DND-41 (cell line): ENCODE measurements around the gene ARHGEF6.
A peak's percentile ranks its signal among the peaks of the same experiment; 100 is the strongest.

ENCODE experiments used
- ATAC-seq: fragments of 200-7000 bp; cut with Tn5 transposase; 3 replicates; pipeline ENCODE4 v1.9.1; 2021; ENCODE audit warnings: low read depth; ENCODE audit not compliant: insufficient read depth
- DNase-seq: peaks from one replicate; pipeline ENCODE4 v3.0.0-alpha.2; 2020
- H2AFZ ChIP-seq: 2 replicates; pipeline ENCODE4 v1.6.0; 2012; ENCODE audit warnings: low read depth, low read length
- H3K27ac ChIP-seq: 2 replicates; pipeline ENCODE4 v1.5.1; 2012; ENCODE audit warnings: low read length, inconsistent platforms
- H3K27me3 ChIP-seq: fragments of 200-600 bp; sonication (generic); 2 replicates; pipeline ENCODE4 v1.6.0; 2012; ENCODE audit warnings: low read length, mild to moderate bottlenecking, inconsistent platforms; ENCODE audit not compliant: insufficient read depth, poor library complexity
- H3K36me3 ChIP-seq: 2 replicates; pipeline ENCODE4 v1.5.1; 2012; ENCODE audit warnings: low read length, inconsistent platforms; ENCODE audit not compliant: insufficient read depth
- H3K4me1 ChIP-seq: 2 replicates; pipeline ENCODE4 v1.5.1; 2012; ENCODE audit warnings: mild to moderate bottlenecking, low read length; ENCODE audit not compliant: insufficient read depth
- H3K4me2 ChIP-seq: 2 replicates; pipeline ENCODE4 v1.6.0; 2012; ENCODE audit warnings: mild to moderate bottlenecking, moderate library complexity, low read length, inconsistent platforms; ENCODE audit not compliant: insufficient read depth
- H3K4me3 ChIP-seq, 2 experiments: fragments of 200-600 bp in 1 of 2; shearing (Covaris generic) in 1 of 2; 2 replicates each; pipeline ENCODE4 v1.5.1; 2012 to 2016; ENCODE audit warnings: inconsistent platforms in 2 of 2, low read length in 2 of 2, mild to moderate bottlenecking in 2 of 2, low read depth in 1 of 2, moderate library complexity in 1 of 2
- H3K79me2 ChIP-seq: 2 replicates; pipeline ENCODE4 v1.6.0; 2012; ENCODE audit warnings: low read length, inconsistent platforms; ENCODE audit not compliant: insufficient read depth
- H3K9ac ChIP-seq: 2 replicates; pipeline ENCODE4 v1.6.0; 2012; ENCODE audit warnings: low read depth, mild to moderate bottlenecking, inconsistent platforms, low read length, moderate library complexity
- H3K9me3 ChIP-seq: 2 replicates; pipeline ENCODE4 v1.5.1; 2012; ENCODE audit warnings: low read length, moderate library complexity, mild to moderate bottlenecking, inconsistent platforms; ENCODE audit not compliant: insufficient read depth, severe bottlenecking
- H4K20me1 ChIP-seq: 2 replicates; pipeline ENCODE4 v1.6.0; 2012; ENCODE audit warnings: low read length; ENCODE audit not compliant: insufficient read depth
- EZH2 ChIP-seq: IDR thresholded peaks from 3 replicates; pipeline ENCODE4 v1.6.1; 2012; ENCODE audit warnings: borderline replicate concordance, low read depth, mild to moderate bottlenecking, moderate library complexity, low read length, inconsistent platforms; ENCODE audit not compliant: severe bottlenecking
- TF ChIP-seq, protein P1 (sequence below): IDR thresholded peaks from 2 replicates; pipeline ENCODE4 v1.5.1; 2012; ENCODE audit warnings: borderline replicate concordance, low read length, moderate library complexity, mild to moderate bottlenecking; ENCODE audit not compliant: poor library complexity, severe bottlenecking; ENCODE audit errors: extremely low read depth

Gene ARHGEF6

DNA sequence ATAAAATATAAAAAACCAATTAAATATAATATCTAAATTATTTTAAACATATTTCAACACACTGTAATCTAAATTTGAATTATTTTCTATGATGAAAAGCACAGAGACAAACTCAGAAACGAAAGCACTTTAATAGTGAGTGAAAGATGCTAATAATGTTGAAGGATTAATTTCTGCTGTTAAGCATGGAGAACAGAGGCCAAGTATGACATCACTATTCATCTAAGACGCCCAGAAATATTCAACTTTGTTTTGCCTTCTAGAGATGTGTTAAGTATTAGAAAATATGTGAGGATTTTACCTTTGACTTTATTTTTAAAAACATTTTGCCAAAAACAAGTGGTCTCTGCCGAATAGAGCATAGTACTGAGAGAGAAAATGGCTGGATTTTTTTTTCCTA, 19.3 kb downstream of the ARHGEF6 start:
- Histone ChIP-seq H3K4me1 (peaks cover 30% of the 10 kb centered on the region), H4K20me1 (peaks cover 48% of the 10 kb centered on the region), H2AFZ (no peak overlapping the region), H3K9ac (no peak overlapping the region), H3K4me3 (no peak overlapping the region), H3K9me3 (no peaks in the 10 kb centered on the region), H3K27me3 (no peaks in the 10 kb centered on the region), H3K36me3 (peaks cover 18% of the 10 kb centered on the region), H3K79me2 (peaks cover 82% of the 10 kb centered on the region), H3K4me2 (no peak overlapping the region), H3K27ac (no peak overlapping the region)
- no peak for ATAC-seq
- DNase-seq = no peak
- no peak for TF ChIP-seq EZH2

DNA sequence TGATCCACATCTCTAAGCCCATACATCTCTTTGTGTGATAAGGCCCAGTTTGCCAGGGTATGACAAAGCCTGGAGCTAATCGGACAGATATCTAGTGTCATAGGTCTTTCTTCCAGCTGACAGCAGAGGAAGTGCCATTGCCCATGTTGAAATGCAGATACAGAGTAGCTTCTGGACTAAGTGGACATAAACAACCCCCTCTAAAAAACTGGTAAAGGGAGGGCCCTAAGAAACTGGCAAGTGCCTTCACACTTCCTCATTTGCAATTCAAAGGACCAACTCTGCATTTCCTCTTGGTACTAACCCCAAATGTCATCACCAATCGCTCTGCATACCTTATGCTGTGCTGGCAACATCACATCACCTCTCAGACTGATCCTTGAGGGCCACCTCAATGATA, 20.8 kb downstream of the ARHGEF6 start:
- Histone ChIP-seq H4K20me1 (peaks cover 44% of the 10 kb centered on the region), H2AFZ (no peak overlapping the region), H3K4me2 (no peak overlapping the region), H3K9ac (no peak overlapping the region), H3K4me1 (peaks cover 38% of the 10 kb centered on the region), H3K36me3 (peaks cover 16% of the 10 kb centered on the region), H3K27ac (no peak overlapping the region), H3K79me2 (peaks cover 83% of the 10 kb centered on the region), H3K27me3 (no peaks in the 10 kb centered on the region), H3K9me3 (no peaks in the 10 kb centered on the region), H3K4me3 (no peak overlapping the region)
- ATAC-seq (no peak), DNase-seq (no peak)
- TF ChIP-seq EZH2 = no peak
- TF ChIP-seq, protein P1, sequence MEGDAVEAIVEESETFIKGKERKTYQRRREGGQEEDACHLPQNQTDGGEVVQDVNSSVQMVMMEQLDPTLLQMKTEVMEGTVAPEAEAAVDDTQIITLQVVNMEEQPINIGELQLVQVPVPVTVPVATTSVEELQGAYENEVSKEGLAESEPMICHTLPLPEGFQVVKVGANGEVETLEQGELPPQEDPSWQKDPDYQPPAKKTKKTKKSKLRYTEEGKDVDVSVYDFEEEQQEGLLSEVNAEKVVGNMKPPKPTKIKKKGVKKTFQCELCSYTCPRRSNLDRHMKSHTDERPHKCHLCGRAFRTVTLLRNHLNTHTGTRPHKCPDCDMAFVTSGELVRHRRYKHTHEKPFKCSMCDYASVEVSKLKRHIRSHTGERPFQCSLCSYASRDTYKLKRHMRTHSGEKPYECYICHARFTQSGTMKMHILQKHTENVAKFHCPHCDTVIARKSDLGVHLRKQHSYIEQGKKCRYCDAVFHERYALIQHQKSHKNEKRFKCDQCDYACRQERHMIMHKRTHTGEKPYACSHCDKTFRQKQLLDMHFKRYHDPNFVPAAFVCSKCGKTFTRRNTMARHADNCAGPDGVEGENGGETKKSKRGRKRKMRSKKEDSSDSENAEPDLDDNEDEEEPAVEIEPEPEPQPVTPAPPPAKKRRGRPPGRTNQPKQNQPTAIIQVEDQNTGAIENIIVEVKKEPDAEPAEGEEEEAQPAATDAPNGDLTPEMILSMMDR = no peak

DNA sequence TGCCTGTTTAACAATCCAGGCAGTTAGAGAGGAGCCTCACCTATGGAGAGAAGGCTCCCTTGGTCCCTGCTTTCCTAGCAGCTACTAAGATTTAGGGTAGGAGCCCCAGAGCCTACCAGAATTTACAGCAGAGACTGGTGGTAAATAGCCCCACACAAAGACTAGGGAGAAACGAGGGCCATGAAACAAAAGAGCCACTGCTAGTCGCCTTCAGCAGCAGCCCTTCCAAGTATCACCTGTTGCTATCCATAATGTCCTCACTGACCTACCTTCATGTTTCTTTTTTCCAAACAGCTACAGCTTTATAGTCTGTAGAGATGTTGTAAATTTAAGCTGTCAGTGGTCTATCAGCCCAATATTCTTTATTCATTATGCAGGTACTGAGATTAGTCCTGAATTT, 25.3 kb downstream of the ARHGEF6 start:
- DNase-seq (no peak), ATAC-seq (no peak)
- H3K27ac ChIP-seq = peak overlapping the region; percentile 40
- H3K4me2 ChIP-seq = no peak overlapping the region
- peaks cover 12% of the 10 kb centered on the region for H3K36me3 ChIP-seq
- no peaks in the 10 kb centered on the region for H3K9me3 ChIP-seq
- no peak overlapping the region for H3K9ac ChIP-seq
- no peaks in the 10 kb centered on the region for H3K27me3 ChIP-seq
- H2AFZ ChIP-seq = no peak overlapping the region
- peaks cover 37% of the 10 kb centered on the region for H4K20me1 ChIP-seq
- H3K79me2 ChIP-seq = peaks cover 80% of the 10 kb centered on the region
- TF ChIP-seq, protein P1 = no peak
- no peak for TF ChIP-seq EZH2
- no peak overlapping the region for H3K4me3 ChIP-seq
- peaks cover 25% of the 10 kb centered on the region for H3K4me1 ChIP-seq

DNA sequence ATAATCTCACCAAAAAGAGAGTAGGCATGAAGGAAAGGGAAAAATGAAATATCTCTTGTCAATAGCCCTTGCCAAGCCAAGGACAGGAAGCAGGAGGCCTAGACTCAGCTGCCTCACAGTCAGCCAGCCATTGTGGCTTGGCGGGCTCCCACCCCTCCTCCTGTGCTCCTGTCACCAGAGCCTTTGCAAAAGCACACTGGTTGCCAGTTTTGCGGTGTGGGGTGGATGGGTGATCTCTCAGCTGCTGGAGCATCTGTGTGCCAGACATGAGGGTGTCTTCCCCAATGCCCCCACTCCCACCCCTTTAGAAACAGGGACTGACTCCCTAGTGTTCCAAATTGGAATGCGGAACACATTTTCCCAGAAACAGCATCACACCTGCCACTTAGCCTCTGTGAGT, 26.1 kb downstream of the ARHGEF6 start:
- Histone ChIP-seq H3K79me2 (peaks cover 80% of the 10 kb centered on the region), H3K27me3 (no peaks in the 10 kb centered on the region), H3K9ac (no peak overlapping the region), H3K4me1 (peaks cover 25% of the 10 kb centered on the region), H3K4me2 (no peak overlapping the region), H4K20me1 (peaks cover 30% of the 10 kb centered on the region), H3K27ac (peak overlapping the region; percentile 61; the same call in 1 of the 2 replicates), H3K4me3 (no peak overlapping the region), H2AFZ (no peak overlapping the region), H3K9me3 (no peaks in the 10 kb centered on the region), H3K36me3 (peaks cover 12% of the 10 kb centered on the region)
- ATAC-seq = peak; percentile 100
- DNase-seq = peak; percentile 80
- TF ChIP-seq, protein P1 = no peak
- TF ChIP-seq EZH2 = no peak
